Mesenchymal stem cell (in vitro differentiated cells and primary cell): ENCODE results near the gene SYNPO.
A peak's percentile ranks its signal among the peaks of the same experiment; 100 is the strongest.

Experiments
- DNase-seq: peaks from one replicate; pipeline ENCODE4 v3.0.0-alpha.2; 2013
- H2AFZ ChIP-seq: one replicate; pipeline ENCODE4 v1.6.1; 2013; ENCODE audit warnings: low read depth, mild to moderate bottlenecking, control low read depth, inconsistent platforms, low read length, moderate library complexity
- H2AK5ac ChIP-seq: 2 replicates; pipeline ENCODE4 v1.6.1; 2013; ENCODE audit warnings: low read length, moderate library complexity, mild to moderate bottlenecking, inconsistent platforms; ENCODE audit not compliant: severe bottlenecking
- H2BK120ac ChIP-seq: one replicate; pipeline ENCODE4 v1.6.1; 2013; ENCODE audit warnings: low read depth, mild to moderate bottlenecking, inconsistent platforms, low read length, moderate library complexity
- H2BK12ac ChIP-seq, 2 experiments: one replicate each; pipeline ENCODE4 v1.6.1; 2013; ENCODE audit warnings: inconsistent platforms in 2 of 2, low read length in 2 of 2, mild to moderate bottlenecking in 2 of 2, moderate library complexity in 2 of 2, control low read depth in 1 of 2
- H2BK15ac ChIP-seq: one replicate; pipeline ENCODE4 v1.6.1; 2013; ENCODE audit warnings: mild to moderate bottlenecking, low read depth, inconsistent platforms; ENCODE audit not compliant: poor library complexity, severe bottlenecking
- H2BK5ac ChIP-seq: 2 replicates; pipeline ENCODE4 v1.6.1; 2013; ENCODE audit warnings: low read depth, mild to moderate bottlenecking, low read length, control low read depth, inconsistent platforms; ENCODE audit not compliant: poor library complexity, severe bottlenecking
- H3K14ac ChIP-seq, 2 experiments: one replicate each; pipeline ENCODE4 v1.6.1; 2013; ENCODE audit warnings: inconsistent platforms in 2 of 2, low read length in 2 of 2, control low read depth in 1 of 2, mild to moderate bottlenecking in 1 of 2, moderate library complexity in 1 of 2
- H3K18ac ChIP-seq, 2 experiments: one replicate each; pipeline ENCODE4 v1.6.1; 2013; ENCODE audit warnings: inconsistent platforms in 2 of 2, low read length in 2 of 2, control low read depth in 1 of 2, low read depth in 1 of 2, mild to moderate bottlenecking in 1 of 2
- H3K23ac ChIP-seq, 2 experiments: one replicate each; pipeline ENCODE4 v1.6.1; 2013; ENCODE audit warnings: inconsistent platforms in 2 of 2, low read length in 2 of 2, mild to moderate bottlenecking in 2 of 2, moderate library complexity in 2 of 2, control low read depth in 1 of 2
- H3K27ac ChIP-seq: 2 replicates; pipeline ENCODE4 v1.5.1; 2013; ENCODE audit warnings: mild to moderate bottlenecking, moderate library complexity, low read length, control low read depth, inconsistent platforms; ENCODE audit not compliant: poor library complexity, severe bottlenecking
- H3K27me3 ChIP-seq, 2 experiments: 2 replicates each; pipeline versions ENCODE4 v1.6.1 to v1.7.0; 2013; ENCODE audit warnings: low read length in 2 of 2, mild to moderate bottlenecking in 2 of 2, moderate library complexity in 2 of 2, control low read depth in 1 of 2, inconsistent platforms in 1 of 2; ENCODE audit not compliant: control insufficient read depth in 1 of 2, insufficient read depth in 1 of 2
- H3K36me3 ChIP-seq, 2 experiments: 2 replicates each; pipeline versions ENCODE4 v1.6.1 to v1.7.0; 2013; ENCODE audit warnings: low read length in 2 of 2, control low read depth in 1 of 2, inconsistent platforms in 1 of 2, low read depth in 1 of 2, mild to moderate bottlenecking in 1 of 2; ENCODE audit not compliant: insufficient read depth in 2 of 2, control insufficient read depth in 1 of 2
- H3K4ac ChIP-seq, 2 experiments: one replicate each; pipeline ENCODE4 v1.6.1; 2013; ENCODE audit warnings: inconsistent platforms in 2 of 2, low read length in 2 of 2, mild to moderate bottlenecking in 2 of 2, moderate library complexity in 2 of 2, control low read depth in 1 of 2, low read depth in 1 of 2
- H3K4me1 ChIP-seq: 2 replicates; pipeline ENCODE4 v1.6.1; 2013; ENCODE audit warnings: low read depth, low read length, control low read depth; ENCODE audit not compliant: control insufficient read depth, insufficient read depth
- H3K4me2 ChIP-seq: 2 replicates; pipeline ENCODE4 v1.6.1; 2013; ENCODE audit warnings: low read length, mild to moderate bottlenecking, inconsistent platforms; ENCODE audit not compliant: poor library complexity, severe bottlenecking
- H3K4me3 ChIP-seq, 2 experiments: 2 replicates each; pipeline versions ENCODE4 v1.5.1 to v1.7.0; 2013; ENCODE audit warnings: low read length in 2 of 2, mild to moderate bottlenecking in 2 of 2, control low read depth in 1 of 2, low read depth in 1 of 2; ENCODE audit not compliant: insufficient read depth in 1 of 2
- H3K79me1 ChIP-seq: replicated peaks from 2 replicates; pipeline ENCODE4 v1.6.1; 2013; ENCODE audit warnings: mild to moderate bottlenecking, control low read depth, low read length, inconsistent platforms; ENCODE audit not compliant: poor library complexity, severe bottlenecking
- H3K9ac ChIP-seq: 2 replicates; pipeline ENCODE4 v1.7.0; 2013; ENCODE audit warnings: mild to moderate bottlenecking, low read length, moderate library complexity
- H3K9me3 ChIP-seq: 2 replicates; pipeline ENCODE4 v1.7.0; 2013; ENCODE audit warnings: mild to moderate bottlenecking, low read length; ENCODE audit not compliant: control insufficient read depth
- H4K8ac ChIP-seq: one replicate; pipeline ENCODE4 v1.6.1; 2013; ENCODE audit warnings: inconsistent platforms, mild to moderate bottlenecking, low read length, moderate library complexity
- H4K91ac ChIP-seq: one replicate; pipeline ENCODE4 v1.6.1; 2013; ENCODE audit warnings: mild to moderate bottlenecking, low read length, inconsistent platforms
- WGBS: methylation state at CpG from one replicate; pipeline ENCODE4 v1.1.7; 2013; ENCODE audit warnings: mixed read lengths; 5-methylcytosine and 5-hydroxymethylcytosine counted together

SYNPO gene

DNA sequence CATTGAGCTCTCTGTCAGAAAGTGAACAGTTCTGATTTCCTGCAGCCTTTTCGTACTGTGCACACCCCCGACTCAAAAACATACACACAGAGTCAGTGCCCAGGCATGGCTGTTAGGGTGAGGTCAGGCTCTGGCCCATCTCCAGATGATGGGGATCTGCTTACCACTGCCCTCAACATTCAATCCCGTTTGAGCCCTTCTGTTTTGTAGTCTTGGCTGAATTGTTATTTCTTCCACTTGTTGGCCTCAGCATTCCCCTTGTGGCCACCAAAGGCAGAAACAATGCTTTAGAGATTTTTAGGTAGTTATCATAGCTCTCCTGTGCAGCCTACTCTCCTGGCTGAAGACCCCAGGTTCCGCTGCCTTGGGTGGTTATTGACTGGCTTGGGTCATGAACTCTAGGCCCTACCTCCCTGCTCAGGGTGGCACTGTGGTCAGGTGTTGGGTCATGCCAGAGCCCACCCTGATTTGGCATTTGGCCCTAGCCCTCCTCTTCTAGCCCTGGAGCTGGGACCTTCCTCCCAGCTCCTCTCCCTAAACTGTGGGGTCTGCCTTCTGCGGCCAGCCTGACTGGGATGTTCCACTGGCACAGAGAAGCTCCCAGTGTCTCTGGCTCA lies 12.8 kb downstream of the SYNPO start:
- peaks cover 26% of the 10 kb centered on the region for H3K4me1 ChIP-seq
- H3K14ac ChIP-seq = no peak overlapping the region
- no peak overlapping the region for H3K27ac ChIP-seq
- H2AFZ ChIP-seq = no peak overlapping the region
- 85% methylated on average over 5 of the region's 5 CpGs for WGBS
- H4K8ac ChIP-seq = no peak overlapping the region
- H2BK5ac ChIP-seq = no peak overlapping the region
- no peak for DNase-seq
- no peak overlapping the region for H3K9ac ChIP-seq
- H2BK12ac ChIP-seq = peak overlapping the region in 1 of 2 experiments; percentile 10
- no peak overlapping the region for H3K4me2 ChIP-seq
- H4K91ac ChIP-seq = no peak overlapping the region
- H3K9me3 ChIP-seq = no peaks in the 10 kb centered on the region
- no peak overlapping the region for H3K18ac ChIP-seq
- peaks cover 3% of the 10 kb centered on the region for H3K79me1 ChIP-seq
- H2BK120ac ChIP-seq = no peak overlapping the region
- no peaks in the 10 kb centered on the region for H3K27me3 ChIP-seq
- H3K23ac ChIP-seq = peak overlapping the region in 1 of 2 experiments; percentile 9
- no peak overlapping the region for H2BK15ac ChIP-seq
- H3K4ac ChIP-seq = no peak overlapping the region
- H2AK5ac ChIP-seq = peak overlapping the region; percentile 5
- peaks cover 10 to 46% of the 10 kb centered on the region in 2 experiments for H3K36me3 ChIP-seq
- H3K4me3 ChIP-seq = no peak overlapping the region

DNA sequence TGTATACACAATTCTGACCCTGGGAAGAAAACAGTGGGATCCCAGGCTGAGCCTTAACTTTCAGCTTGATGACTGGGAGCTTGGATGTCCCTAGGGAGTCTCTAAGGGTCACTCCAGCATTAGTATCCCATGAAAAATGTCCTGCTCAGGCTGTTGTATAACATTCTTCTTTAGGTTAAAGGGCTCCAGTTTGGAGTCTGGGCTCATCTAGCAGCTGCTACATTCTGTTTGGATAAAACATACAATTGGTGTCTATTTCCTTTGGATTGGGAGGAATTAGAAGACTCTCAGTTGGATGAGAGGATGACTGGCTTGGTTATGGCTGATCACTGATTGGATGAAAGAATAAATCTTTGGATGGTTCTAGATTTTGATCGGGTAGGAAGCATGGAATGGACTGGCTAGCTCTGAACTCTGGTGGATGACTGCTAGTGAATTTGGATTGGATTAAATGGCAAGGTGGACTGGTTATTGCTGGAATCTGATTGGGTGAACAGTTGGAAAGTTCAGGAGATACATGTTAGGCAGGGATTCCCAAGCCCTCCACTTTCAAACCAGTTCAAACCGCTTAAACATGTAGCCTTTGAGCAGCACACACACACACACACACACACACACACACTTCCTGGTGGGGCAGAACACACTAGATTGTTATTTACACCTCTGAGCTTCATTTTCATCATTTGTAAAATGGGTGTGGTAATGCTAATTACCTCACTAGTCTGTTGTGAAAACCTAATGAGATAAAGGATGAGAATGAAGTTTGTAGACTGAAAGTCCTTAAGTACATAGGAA lies 13.5 kb downstream of the SYNPO start:
- Histone ChIP-seq H4K8ac (no peak overlapping the region), H3K9me3 (no peaks in the 10 kb centered on the region), H3K14ac (no peak overlapping the region), H2AK5ac (no peak overlapping the region), H3K27ac (no peak overlapping the region), H3K9ac (no peak overlapping the region), H3K18ac (no peak overlapping the region), H2BK15ac (no peak overlapping the region), H3K4me3 (no peak overlapping the region), H3K4me2 (no peak overlapping the region), H3K23ac (no peak overlapping the region), H3K4me1 (peaks cover 26% of the 10 kb centered on the region), H2BK5ac (no peak overlapping the region), H3K79me1 (peaks cover 2% of the 10 kb centered on the region), H3K27me3 (no peaks in the 10 kb centered on the region), H2AFZ (no peak overlapping the region), H3K4ac (no peak overlapping the region), H2BK120ac (no peak overlapping the region), H3K36me3 (peaks cover 4 to 39% of the 10 kb centered on the region in 2 experiments), H2BK12ac (peak overlapping the region in 1 of 2 experiments; percentile 10), H4K91ac (no peak overlapping the region)
- DNase-seq = peak; percentile 57
- WGBS = 96% methylated on average over 2 of the region's 2 CpGs

DNA sequence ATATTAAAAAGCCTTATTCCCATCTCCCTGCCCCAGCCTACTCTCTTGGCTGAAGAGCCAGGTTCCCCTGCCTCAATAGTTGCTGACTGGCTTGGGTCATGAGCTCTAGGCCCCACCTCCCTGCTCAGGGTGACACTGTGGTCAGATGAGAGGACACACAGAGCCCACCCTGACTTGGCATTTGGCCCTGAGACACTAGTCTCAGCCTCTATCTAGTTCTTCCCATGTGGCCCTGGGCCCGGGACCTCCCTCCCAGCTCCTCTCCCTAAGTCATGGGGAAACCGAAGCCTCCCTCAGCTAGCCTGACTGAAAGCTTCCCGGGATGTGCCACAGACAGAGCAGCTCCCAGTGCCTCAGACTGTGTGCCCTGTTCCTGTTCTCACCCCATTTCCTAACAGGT lies 14.8 kb downstream of the SYNPO start:
- H3K9ac ChIP-seq = no peak overlapping the region
- H3K4me1 ChIP-seq = peaks cover 26% of the 10 kb centered on the region
- peak overlapping the region in 1 of 2 experiments; percentile 36 for H3K4ac ChIP-seq
- no peak overlapping the region for H2BK5ac ChIP-seq
- no peak overlapping the region for H3K4me3 ChIP-seq
- no peak overlapping the region for H3K23ac ChIP-seq
- H3K36me3 ChIP-seq = peaks cover 3 to 26% of the 10 kb centered on the region in 2 experiments
- H2BK12ac ChIP-seq = no peak overlapping the region
- H3K79me1 ChIP-seq = no peaks in the 10 kb centered on the region
- H3K27ac ChIP-seq = no peak overlapping the region
- WGBS = 98% methylated on average over 3 of the region's 3 CpGs
- no peaks in the 10 kb centered on the region for H3K9me3 ChIP-seq
- no peaks in the 10 kb centered on the region for H3K27me3 ChIP-seq
- no peak overlapping the region for H3K14ac ChIP-seq
- H2AK5ac ChIP-seq = peak overlapping the region; percentile 35
- no peak overlapping the region for H3K4me2 ChIP-seq
- no peak for DNase-seq
- H3K18ac ChIP-seq = no peak overlapping the region
- no peak overlapping the region for H4K8ac ChIP-seq
- peak overlapping the region; percentile 55 for H2BK120ac ChIP-seq
- no peak overlapping the region for H4K91ac ChIP-seq
- no peak overlapping the region for H2AFZ ChIP-seq
- H2BK15ac ChIP-seq = no peak overlapping the region
